ELR (cell line): ENCODE results near the gene EVI5.
A peak's percentile ranks its signal among the peaks of the same experiment; 100 is the strongest.
"Not testable (repeated sequence)": the region's sequence is repeated elsewhere in the genome, so short reads cannot be mapped to it uniquely, and the experiment has no call there.

Source experiments
- DNase-seq: peaks from one replicate; pipeline ENCODE4 v3.0.0-alpha.2; 2015; ENCODE audit warnings: low read depth

EVI5 gene

GRCh38 chr1:92690212-92690906 is 94.5 kb downstream of the EVI5 start:
- DNase-seq, result no peak

GRCh38 chr1:92679980-92680379 is 104.9 kb downstream of the EVI5 start:
- no peak for DNase-seq

- DNase-seq, result no peak
Observed at GRCh38 chr1:92663775-92664174, 121.1 kb downstream of the EVI5 start.

- no peak for DNase-seq
Observed at GRCh38 chr1:92662048-92662447, 122.9 kb downstream of the EVI5 start.

GRCh38 chr1:92657701-92658100 is 127.2 kb downstream of the EVI5 start:
- DNase-seq, result no peak

GRCh38 chr1:92655197-92655801 is 129.6 kb downstream of the EVI5 start:
- DNase-seq, result no peak

- no peak for DNase-seq
Observed at GRCh38 chr1:92653605-92654381, 131.1 kb downstream of the EVI5 start.

GRCh38 chr1:92640686-92641085 is 144.2 kb downstream of the EVI5 start:
- not testable (repeated sequence) for DNase-seq

GRCh38 chr1:92638498-92638897 is 146.4 kb downstream of the EVI5 start:
- no peak for DNase-seq

GRCh38 chr1:92635203-92635602 is 149.7 kb downstream of the EVI5 start:
- DNase-seq, result not testable (repeated sequence)

- peak; percentile 52 for DNase-seq
Observed at GRCh38 chr1:92623187-92623778, 161.6 kb downstream of the EVI5 start.

GRCh38 chr1:92619466-92620189 is 165.3 kb downstream of the EVI5 start:
- no peak for DNase-seq

GRCh38 chr1:92601044-92601443 is 183.9 kb downstream of the EVI5 start:
- no peak for DNase-seq

GRCh38 chr1:92599184-92599583 is 185.7 kb downstream of the EVI5 start:
- peak; percentile 72 for DNase-seq

- DNase-seq, result not testable (repeated sequence)
Observed at GRCh38 chr1:92589361-92589760, 195.5 kb downstream of the EVI5 start.

- no peak for DNase-seq
Observed at GRCh38 chr1:92587445-92587844, 197.5 kb downstream of the EVI5 start.

GRCh38 chr1:92585831-92586230 is 199.1 kb downstream of the EVI5 start:
- DNase-seq, result peak; percentile 52

GRCh38 chr1:92584810-92585209 is 200.1 kb downstream of the EVI5 start:
- DNase-seq, result not testable (repeated sequence)

- DNase-seq, result peak; percentile 93
Observed at GRCh38 chr1:92583821-92584760, 200.8 kb downstream of the EVI5 start.

- peak; percentile 46 for DNase-seq
Observed at GRCh38 chr1:92577261-92577895, 207.5 kb downstream of the EVI5 start.
